GM12891 (cell line): ENCODE results near the gene CSNK1G3.

Experiments used
- PAX5 ChIP-seq: IDR thresholded peaks from 2 replicates; pipeline ENCODE4 v1.6.1; 2011; ENCODE audit warnings: low read length, moderate library complexity, mild to moderate bottlenecking; ENCODE audit not compliant: insufficient read depth, severe bottlenecking
- POLR2A ChIP-seq: IDR thresholded peaks from 2 replicates; pipeline ENCODE4 v1.6.1; 2011; ENCODE audit warnings: low read depth, low read length, control low read depth
- POLR2AphosphoS5 ChIP-seq: IDR thresholded peaks from 2 replicates; pipeline ENCODE4 v1.6.1; 2011; ENCODE audit warnings: low read depth, low read length, control low read depth
- POU2F2 ChIP-seq: IDR thresholded peaks from 2 replicates; pipeline ENCODE4 v1.6.1; 2011; ENCODE audit warnings: low read depth, mild to moderate bottlenecking, control low read depth, low read length, moderate library complexity
- SPI1 ChIP-seq: IDR thresholded peaks from 2 replicates; pipeline ENCODE4 v1.6.1; 2011; ENCODE audit warnings: low read depth, low read length, control low read depth
- TAF1 ChIP-seq: IDR thresholded peaks from 2 replicates; pipeline ENCODE4 v1.6.1; 2011; ENCODE audit warnings: low read depth, low read length, control low read depth

DNA sequence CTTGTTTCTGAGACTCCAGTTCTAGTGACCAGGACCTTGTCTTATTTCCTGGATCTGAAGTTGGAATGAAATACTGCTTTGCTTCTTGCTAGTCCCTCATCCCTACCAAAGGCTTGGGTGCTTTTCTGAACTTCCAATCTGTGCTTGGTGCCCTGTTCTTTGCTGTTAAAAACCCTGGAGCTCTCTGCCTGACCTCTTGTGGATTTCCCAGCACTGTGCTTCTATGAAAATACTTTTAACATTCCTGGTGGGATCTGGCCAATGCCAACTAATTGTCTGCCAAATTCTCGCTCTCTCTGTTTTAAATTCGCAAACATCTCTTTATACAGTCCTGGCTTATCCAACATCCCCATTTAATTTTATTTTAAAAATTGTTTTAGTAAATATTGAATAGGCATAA lies 26.7 kb upstream of the CSNK1G3 start:
- TF ChIP-seq POLR2AphosphoS5 (no peak), POLR2A (no peak), TAF1 (no peak), SPI1 (no peak), POU2F2 (no peak), PAX5 (no peak)
